Measurements from ENCODE around the gene DLG2.
"Not testable (repeated sequence)": the region's sequence is repeated elsewhere in the genome, so short reads cannot be mapped to it uniquely, and the experiment has no call there.

Gene DLG2

DNA sequence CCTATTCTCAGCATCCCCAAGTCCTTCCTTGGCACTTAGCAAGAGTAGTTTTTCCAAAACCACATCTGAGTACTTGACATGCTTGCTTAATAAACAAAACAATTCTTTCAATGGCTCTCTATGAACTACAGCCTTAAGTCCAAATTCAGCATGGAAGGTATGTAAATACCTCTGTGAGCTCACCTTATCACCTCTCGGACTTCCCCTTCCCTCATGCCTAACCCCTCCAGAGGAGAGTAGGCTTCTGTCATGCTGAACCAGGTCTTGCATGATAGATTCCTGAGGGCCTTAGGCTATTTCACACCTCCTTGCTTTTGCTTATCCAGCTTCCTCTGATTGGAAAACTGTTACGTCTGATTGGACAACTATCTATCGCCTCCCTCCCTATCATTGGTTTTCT is 2028.1 kb downstream of the DLG2 start:
- DNase-seq (ENCODE audit: low spot score in 2 of 2): no peak
- no peaks in the 10 kb centered on the region for H3K9me3 Mint-ChIP-seq
- no peak for ATAC-seq (replicated peaks; ENCODE audit: extremely low read depth, poor library complexity, severe bottlenecking)
- no peaks in the 10 kb centered on the region for H3K27me3 Mint-ChIP-seq
- no peaks in the 10 kb centered on the region for H3K4me1 Mint-ChIP-seq
- H3K4me3 Mint-ChIP-seq: no peak overlapping the region
- no peak overlapping the region for H3K27ac Mint-ChIP-seq (ENCODE audit: low read depth)
- H3K36me3 Mint-ChIP-seq (ENCODE audit: insufficient read depth): no peaks in the 10 kb centered on the region

DNA sequence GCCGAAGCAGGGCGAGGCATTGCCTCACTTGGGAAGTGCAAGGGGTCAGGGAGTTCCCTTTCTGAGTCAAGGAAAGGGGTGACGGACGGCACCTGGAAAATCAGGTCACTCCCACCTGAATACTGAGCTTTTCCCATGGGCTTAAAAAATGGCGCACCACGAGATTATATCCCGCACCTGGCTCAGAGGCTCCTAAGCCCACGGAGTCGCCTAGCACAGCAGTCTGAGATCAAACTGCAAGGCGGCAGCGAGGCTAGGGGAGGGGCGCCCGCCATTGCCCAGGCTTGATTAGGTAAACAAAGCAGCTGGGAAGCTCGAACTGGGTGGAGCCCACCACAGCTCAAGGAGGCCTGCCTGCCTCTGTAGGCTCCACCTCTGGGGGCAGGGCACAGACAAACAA is 2039.3 kb downstream of the DLG2 start:
- H3K4me3 Mint-ChIP-seq; H3K27ac Mint-ChIP-seq (ENCODE audit: low read depth); H3K4me1 Mint-ChIP-seq; DNase-seq (ENCODE audit: low spot score in 2 of 2); H3K27me3 Mint-ChIP-seq; ATAC-seq (replicated peaks; ENCODE audit: extremely low read depth, poor library complexity, severe bottlenecking); H3K9me3 Mint-ChIP-seq; H3K36me3 Mint-ChIP-seq (ENCODE audit: insufficient read depth): not testable (repeated sequence)

DNA sequence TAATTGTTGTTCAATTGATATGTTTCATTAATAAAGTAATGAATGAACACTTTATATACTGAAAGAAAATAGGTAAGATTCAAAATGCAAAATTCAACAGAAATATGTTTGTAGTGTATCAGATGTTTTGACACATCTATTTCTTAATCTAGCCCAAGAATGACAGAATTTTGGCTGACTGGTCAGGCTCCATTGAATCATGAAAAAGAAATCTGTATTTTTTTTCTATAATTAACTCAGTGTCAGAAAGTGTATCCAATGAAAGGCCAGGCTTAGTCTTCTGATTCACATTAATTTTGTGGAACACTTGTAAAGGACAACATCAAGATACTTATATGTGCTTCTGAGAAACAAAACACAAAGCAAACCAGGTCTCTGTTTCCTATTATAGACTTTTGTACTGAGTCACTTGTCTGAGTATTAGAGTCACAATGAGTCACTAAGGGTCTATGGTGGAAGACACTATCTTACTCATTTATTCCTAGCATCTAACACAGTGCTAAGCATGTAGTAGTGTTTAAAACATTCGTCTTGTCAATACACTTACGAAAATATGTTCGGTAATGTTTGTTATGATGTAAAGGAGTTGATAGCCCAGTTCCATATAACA is 2043.3 kb downstream of the DLG2 start:
- Mint-ChIP-seq H3K9me3 (no peaks in the 10 kb centered on the region), H3K4me1 (no peaks in the 10 kb centered on the region), H3K4me3 (no peak overlapping the region), H3K27me3 (no peaks in the 10 kb centered on the region), H3K27ac (ENCODE audit: low read depth) (no peak overlapping the region), H3K36me3 (ENCODE audit: insufficient read depth) (no peaks in the 10 kb centered on the region)
- ATAC-seq (replicated peaks; ENCODE audit: extremely low read depth, poor library complexity, severe bottlenecking) (no peak), DNase-seq (ENCODE audit: low spot score in 2 of 2) (no peak)

DNA sequence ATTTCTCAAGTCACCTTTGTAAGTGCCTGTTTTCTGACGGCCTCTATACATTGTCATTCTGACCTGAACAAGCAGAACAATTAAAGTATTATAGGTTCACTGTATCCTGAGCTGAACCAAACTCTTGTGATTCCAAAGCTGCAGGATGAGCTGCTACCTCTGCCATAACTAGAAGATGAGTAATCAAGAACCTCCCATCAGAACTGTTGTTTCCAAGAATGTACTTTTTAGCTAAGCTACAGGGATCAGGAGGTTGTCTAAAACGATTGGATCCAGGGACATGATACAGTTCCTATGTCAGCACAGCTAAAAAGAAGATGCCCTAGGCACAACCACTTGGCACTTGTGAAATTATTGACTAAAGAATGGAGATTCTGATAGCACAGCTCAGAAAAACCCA is 2052.6 kb downstream of the DLG2 start:
- H3K36me3 Mint-ChIP-seq (ENCODE audit: insufficient read depth): peaks cover under 1% of the 10 kb centered on the region
- DNase-seq (ENCODE audit: low spot score in 2 of 2) (no peak), ATAC-seq (replicated peaks; ENCODE audit: extremely low read depth, poor library complexity, severe bottlenecking) (no peak)
- no peak overlapping the region for H3K4me3 Mint-ChIP-seq
- no peak overlapping the region for H3K27ac Mint-ChIP-seq (ENCODE audit: low read depth)
- no peaks in the 10 kb centered on the region for H3K4me1 Mint-ChIP-seq
- no peaks in the 10 kb centered on the region for H3K27me3 Mint-ChIP-seq
- no peaks in the 10 kb centered on the region for H3K9me3 Mint-ChIP-seq

DNA sequence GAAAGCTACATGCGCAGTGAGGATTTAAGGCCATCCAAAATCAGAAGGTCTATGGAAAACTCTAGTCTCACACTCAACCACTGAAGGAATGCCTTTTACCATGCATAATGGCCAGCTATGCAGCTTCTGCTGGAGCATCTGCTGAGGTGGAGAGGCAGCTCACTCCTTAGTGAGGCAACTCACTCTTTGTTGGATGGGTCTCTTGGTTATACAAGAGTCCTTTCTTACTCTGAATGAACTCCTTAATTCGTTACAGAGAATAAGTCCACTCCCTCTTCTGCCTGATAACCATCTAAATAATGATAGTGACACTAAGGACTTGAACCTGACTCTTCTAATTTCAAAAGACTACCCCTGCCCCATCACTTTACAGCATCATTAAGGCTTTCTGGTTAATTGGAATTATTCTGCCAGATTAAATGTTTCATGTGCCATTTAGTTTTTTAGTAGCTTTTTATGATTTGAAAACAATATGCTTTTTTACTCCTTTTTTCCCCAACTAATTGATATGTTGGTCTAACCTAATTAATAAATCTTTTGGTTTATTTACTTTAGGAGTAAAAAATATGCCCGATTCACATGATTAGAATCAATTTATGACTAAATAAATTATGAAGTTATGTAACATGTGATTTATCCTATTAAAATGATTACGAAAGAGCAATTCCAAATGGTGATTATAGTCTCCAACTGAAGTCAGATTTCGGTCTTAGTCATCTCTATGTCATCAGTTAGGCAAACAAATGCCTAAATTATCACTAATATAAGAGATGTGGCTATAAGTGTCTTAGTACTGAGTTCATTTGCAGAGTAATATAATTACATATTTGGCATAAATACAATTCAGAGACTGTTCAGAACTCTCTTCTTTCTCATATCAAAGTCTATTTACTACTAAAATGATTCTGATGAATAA is 2054.3 kb downstream of the DLG2 start:
- Mint-ChIP-seq H3K36me3 (ENCODE audit: insufficient read depth) (peaks cover 2% of the 10 kb centered on the region), H3K27me3 (no peaks in the 10 kb centered on the region), H3K4me3 (no peak overlapping the region), H3K4me1 (no peaks in the 10 kb centered on the region), H3K9me3 (peaks cover 5% of the 10 kb centered on the region), H3K27ac (ENCODE audit: low read depth) (no peak overlapping the region)
- no peak for DNase-seq (ENCODE audit: low spot score in 2 of 2)
- ATAC-seq (replicated peaks; ENCODE audit: extremely low read depth, poor library complexity, severe bottlenecking): no peak

DNA sequence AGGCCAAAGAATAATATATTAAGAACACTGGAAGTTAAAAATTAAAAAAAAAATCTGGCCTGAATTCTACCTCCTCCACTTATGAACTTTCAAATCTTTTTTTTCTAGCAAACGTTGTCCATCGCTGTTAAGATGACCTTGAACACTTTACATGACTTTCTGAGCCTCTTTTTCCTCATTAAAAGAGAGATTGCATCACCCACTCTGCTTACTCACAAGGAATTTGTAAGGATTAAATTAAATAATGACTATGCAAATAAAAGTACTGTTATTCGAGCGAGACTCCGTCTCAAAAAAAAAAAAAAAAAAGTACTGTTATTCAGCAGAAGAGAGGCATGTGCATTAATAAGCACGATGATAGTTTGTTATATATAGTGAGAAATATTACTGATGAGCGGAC is 2055.8 kb downstream of the DLG2 start:
- no peaks in the 10 kb centered on the region for H3K4me1 Mint-ChIP-seq
- H3K4me3 Mint-ChIP-seq: no peak overlapping the region

DNA sequence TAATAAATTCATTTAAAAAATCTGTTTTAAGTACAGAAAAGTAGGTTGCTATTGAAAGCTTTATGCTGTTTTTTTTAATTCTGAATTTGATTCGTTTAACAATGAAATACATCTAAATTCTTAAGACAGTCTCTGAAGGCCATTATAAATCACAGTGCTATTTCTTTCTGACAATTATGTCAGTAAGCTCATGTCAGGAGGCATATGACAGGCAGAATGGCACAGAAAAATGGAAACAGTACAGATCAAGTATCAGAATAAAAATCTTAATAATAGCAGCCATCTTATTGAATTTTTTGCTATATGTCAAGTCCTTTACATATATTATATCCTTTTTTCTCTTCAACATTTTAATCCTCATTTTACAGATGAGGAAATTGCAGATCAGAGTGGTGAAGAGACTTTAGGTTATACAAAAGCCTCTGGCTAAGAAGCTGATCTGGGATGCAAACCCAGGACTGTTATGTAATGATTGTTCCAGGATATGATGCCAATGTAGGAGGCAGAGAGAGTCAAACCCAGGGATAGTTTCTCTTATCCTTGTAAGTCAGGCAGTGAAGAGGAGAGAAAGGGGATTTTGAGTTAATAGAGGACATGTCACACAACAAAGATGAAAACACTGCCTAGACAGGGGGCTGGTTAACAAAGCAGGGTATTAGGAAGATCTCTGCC is 2057.9 kb downstream of the DLG2 start:
- no peak overlapping the region for H3K27ac Mint-ChIP-seq (ENCODE audit: low read depth)
- no peaks in the 10 kb centered on the region for H3K27me3 Mint-ChIP-seq
- DNase-seq (ENCODE audit: low spot score in 2 of 2) (no peak), ATAC-seq (replicated peaks; ENCODE audit: extremely low read depth, poor library complexity, severe bottlenecking) (no peak)
- peaks cover 6% of the 10 kb centered on the region for H3K9me3 Mint-ChIP-seq
- H3K4me3 Mint-ChIP-seq: no peak overlapping the region
- H3K4me1 Mint-ChIP-seq: no peaks in the 10 kb centered on the region
- H3K36me3 Mint-ChIP-seq (ENCODE audit: insufficient read depth): peaks cover 2% of the 10 kb centered on the region

More for the DNA sequence above, 2055.8 kb downstream of the DLG2 start:
- Mint-ChIP-seq H3K27me3 (no peaks in the 10 kb centered on the region), H3K9me3 (peaks cover 6% of the 10 kb centered on the region), H3K27ac (ENCODE audit: low read depth) (no peak overlapping the region), H3K36me3 (ENCODE audit: insufficient read depth) (peaks cover 2% of the 10 kb centered on the region)
- DNase-seq (ENCODE audit: low spot score in 2 of 2) (no peak), ATAC-seq (replicated peaks; ENCODE audit: extremely low read depth, poor library complexity, severe bottlenecking) (no peak)

DNA sequence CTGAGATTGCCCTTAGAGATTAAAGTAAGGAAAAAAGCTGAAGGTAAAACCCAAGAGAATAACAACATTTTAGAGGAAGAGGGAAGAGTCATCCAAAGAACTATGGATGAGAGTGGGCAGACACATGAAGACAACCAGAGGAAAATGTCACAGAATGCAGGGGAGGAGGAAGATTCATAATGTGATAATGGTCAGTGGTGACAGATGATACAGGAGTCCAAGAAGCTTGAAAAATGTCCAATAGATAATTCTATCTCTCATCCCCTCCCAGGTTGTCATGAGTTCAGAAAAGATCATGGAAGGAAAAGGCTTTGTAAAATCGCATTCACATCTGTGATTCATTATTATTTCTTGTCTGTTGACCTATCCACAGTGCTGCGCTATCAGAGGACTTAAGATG is 2058.6 kb downstream of the DLG2 start:
- no peak for ATAC-seq (replicated peaks; ENCODE audit: extremely low read depth, poor library complexity, severe bottlenecking)
- H3K4me3 Mint-ChIP-seq: no peak overlapping the region
- no peaks in the 10 kb centered on the region for H3K27me3 Mint-ChIP-seq
- no peak overlapping the region for H3K27ac Mint-ChIP-seq (ENCODE audit: low read depth)
- no peak for DNase-seq (ENCODE audit: low spot score in 2 of 2)
- H3K36me3 Mint-ChIP-seq (ENCODE audit: insufficient read depth): peaks cover 2% of the 10 kb centered on the region
- H3K4me1 Mint-ChIP-seq: no peaks in the 10 kb centered on the region
- peaks cover 6% of the 10 kb centered on the region for H3K9me3 Mint-ChIP-seq

DNA sequence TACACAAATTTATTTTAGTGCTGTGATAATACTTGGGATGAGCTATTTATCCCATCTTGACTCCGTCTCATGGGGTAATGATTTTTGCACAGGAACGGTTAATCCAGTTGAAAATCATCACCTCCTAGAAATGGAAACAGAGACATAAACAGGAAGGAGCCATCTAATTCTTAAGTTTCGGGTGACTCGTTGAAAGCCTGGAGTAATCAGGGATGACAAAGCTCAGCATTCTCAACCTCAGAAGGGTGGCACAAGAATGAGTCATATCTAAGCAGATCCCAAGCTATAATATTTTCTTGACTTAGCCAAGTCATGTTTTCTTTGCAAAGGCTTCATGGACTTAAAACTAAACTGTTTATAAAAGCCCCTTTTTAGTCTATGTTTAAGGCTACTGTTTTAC is 2060.2 kb downstream of the DLG2 start:
- peaks cover 6% of the 10 kb centered on the region for H3K9me3 Mint-ChIP-seq
- no peaks in the 10 kb centered on the region for H3K4me1 Mint-ChIP-seq
- peaks cover 2% of the 10 kb centered on the region for H3K36me3 Mint-ChIP-seq (ENCODE audit: insufficient read depth)
- DNase-seq (ENCODE audit: low spot score in 2 of 2) (no peak), ATAC-seq (replicated peaks; ENCODE audit: extremely low read depth, poor library complexity, severe bottlenecking) (no peak)
- H3K27ac Mint-ChIP-seq (ENCODE audit: low read depth): no peak overlapping the region
- no peaks in the 10 kb centered on the region for H3K27me3 Mint-ChIP-seq
- H3K4me3 Mint-ChIP-seq: no peak overlapping the region

DNA sequence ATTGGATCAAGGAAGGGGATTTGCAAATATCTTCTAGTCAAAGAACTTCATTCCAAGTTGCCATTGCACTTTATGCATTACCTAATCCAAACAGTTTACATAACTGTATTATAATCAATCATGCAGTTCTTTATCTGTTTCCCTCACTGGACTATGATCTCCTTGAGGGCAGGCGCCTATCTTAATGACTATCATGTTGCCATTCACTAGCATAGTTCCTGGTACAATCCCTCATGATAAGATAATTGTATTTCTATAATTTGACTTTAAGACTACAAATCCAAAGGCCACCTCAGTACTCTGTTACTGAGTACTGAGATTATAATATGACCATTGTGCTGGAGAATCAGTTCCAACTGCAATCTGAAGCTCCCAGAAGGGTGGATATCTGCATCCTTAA is 2062.3 kb downstream of the DLG2 start:
- no peak overlapping the region for H3K27ac Mint-ChIP-seq (ENCODE audit: low read depth)
- ATAC-seq (replicated peaks; ENCODE audit: extremely low read depth, poor library complexity, severe bottlenecking) (no peak), DNase-seq (ENCODE audit: low spot score in 2 of 2) (no peak)
- H3K27me3 Mint-ChIP-seq: no peaks in the 10 kb centered on the region
- no peak overlapping the region for H3K4me3 Mint-ChIP-seq
- peaks cover 2% of the 10 kb centered on the region for H3K36me3 Mint-ChIP-seq (ENCODE audit: insufficient read depth)
- no peaks in the 10 kb centered on the region for H3K4me1 Mint-ChIP-seq
- H3K9me3 Mint-ChIP-seq: peaks cover 6% of the 10 kb centered on the region

DNA sequence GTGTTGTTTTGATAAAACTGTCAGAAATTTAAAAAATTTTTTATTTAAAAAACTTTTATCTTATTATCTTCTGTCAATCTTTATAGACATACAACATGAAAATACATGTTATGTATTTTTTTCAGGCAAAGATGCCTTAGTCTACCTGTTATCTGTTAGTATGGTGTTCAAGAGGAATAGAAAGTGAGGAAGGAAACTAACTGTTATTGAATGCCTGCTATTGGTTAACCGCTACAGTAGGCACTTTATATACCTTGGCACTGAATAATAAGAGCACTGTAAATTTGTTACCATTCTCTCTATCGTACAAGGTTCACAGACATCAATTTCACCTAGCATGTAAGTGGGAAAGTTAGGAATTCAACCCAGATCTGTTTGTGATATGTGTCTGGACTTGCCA is 2068.9 kb downstream of the DLG2 start:
- Mint-ChIP-seq H3K4me1 (no peaks in the 10 kb centered on the region), H3K36me3 (ENCODE audit: insufficient read depth) (no peaks in the 10 kb centered on the region), H3K27me3 (no peaks in the 10 kb centered on the region), H3K9me3 (no peaks in the 10 kb centered on the region), H3K27ac (ENCODE audit: low read depth) (no peak overlapping the region), H3K4me3 (no peak overlapping the region)
- no peak for DNase-seq (ENCODE audit: low spot score in 2 of 2)
- no peak for ATAC-seq (replicated peaks; ENCODE audit: extremely low read depth, poor library complexity, severe bottlenecking)

DNA sequence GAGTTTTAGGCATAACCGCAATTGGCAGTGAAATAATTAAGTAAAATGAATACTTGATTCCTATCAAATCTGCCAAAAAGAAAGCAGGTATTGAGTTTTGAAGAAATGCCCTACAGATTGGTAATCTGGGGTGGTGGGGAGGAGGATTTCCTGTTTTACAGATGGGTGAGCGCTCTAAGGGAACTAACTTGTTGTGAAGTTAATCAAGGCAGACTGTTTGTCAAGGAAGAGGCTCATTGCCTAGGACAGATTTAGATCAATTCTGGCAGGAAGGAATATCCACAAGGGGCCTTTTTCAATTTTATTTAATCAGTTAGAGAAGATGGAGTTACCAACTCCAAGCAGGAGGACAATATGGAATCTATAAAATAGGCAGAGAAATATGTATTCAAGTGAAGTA is 2069.5 kb downstream of the DLG2 start:
- H3K27me3 Mint-ChIP-seq: no peaks in the 10 kb centered on the region
- no peak overlapping the region for H3K27ac Mint-ChIP-seq (ENCODE audit: low read depth)
- no peaks in the 10 kb centered on the region for H3K4me1 Mint-ChIP-seq
- no peak overlapping the region for H3K4me3 Mint-ChIP-seq
- no peaks in the 10 kb centered on the region for H3K9me3 Mint-ChIP-seq
- no peaks in the 10 kb centered on the region for H3K36me3 Mint-ChIP-seq (ENCODE audit: insufficient read depth)
- ATAC-seq (replicated peaks; ENCODE audit: extremely low read depth, poor library complexity, severe bottlenecking) (no peak), DNase-seq (ENCODE audit: low spot score in 2 of 2) (no peak)

DNA sequence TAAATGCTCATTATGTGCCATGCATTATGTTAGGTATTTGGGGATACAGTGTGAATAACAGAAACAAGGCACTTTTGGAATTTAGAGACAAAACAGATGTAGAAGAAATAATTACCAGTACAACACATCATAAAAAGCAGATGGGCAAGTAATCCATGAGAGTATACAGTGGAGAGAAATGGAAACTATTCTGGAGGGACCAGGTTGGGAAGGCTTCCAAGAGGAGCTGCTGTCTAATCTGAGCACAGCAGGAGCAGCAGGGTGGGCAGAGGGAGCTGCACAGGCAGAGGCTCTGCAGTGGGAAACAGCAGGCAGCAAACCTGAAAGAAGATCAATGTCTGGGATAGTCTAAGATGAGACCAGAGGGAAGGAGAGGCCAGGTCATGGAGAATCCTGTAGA is 2072.3 kb downstream of the DLG2 start:
- H3K4me1 Mint-ChIP-seq: no peaks in the 10 kb centered on the region
- ATAC-seq (replicated peaks; ENCODE audit: extremely low read depth, poor library complexity, severe bottlenecking) (no peak), DNase-seq (ENCODE audit: low spot score in 2 of 2) (no peak)
- H3K9me3 Mint-ChIP-seq: no peaks in the 10 kb centered on the region
- no peaks in the 10 kb centered on the region for H3K27me3 Mint-ChIP-seq
- no peak overlapping the region for H3K27ac Mint-ChIP-seq (ENCODE audit: low read depth)
- no peak overlapping the region for H3K4me3 Mint-ChIP-seq
- H3K36me3 Mint-ChIP-seq (ENCODE audit: insufficient read depth): no peaks in the 10 kb centered on the region
